ENCODE measurements around the gene MYADM.

- TF ChIP-seq TAF1 (conservative IDR thresholded peaks at IDR 0.05) (no peak), CTCF (IDR thresholded peaks at IDR 0.05; ENCODE audit: low read depth, low read length, missing input control) (no peak), SP1 (IDR thresholded peaks at IDR 0.05) (no peak), ATF3 (IDR thresholded peaks at IDR 0.05) (no peak)
Measured at GRCh38 chr19:53873773-53874605, 6.3 kb downstream of the MYADM start.
